Measurements from ENCODE around the gene CLSTN2. TPM values are rescaled to one million over a fixed set of nuclear protein-coding genes. Genes with fewer than 3 reads are reported as not detected.

Gene CLSTN2
- total RNA-seq, 1 experiment from 2014 or later: 0.02 TPM

GRCh38 chr3:140316466-140316865 is 381.5 kb downstream of the CLSTN2 start:
- DNase-seq (ENCODE audit: low read depth, low spot score) (no peak), ATAC-seq (no peak)
- Histone ChIP-seq H3K4me1 (ENCODE audit: control insufficient read depth in 1 of 2, insufficient read depth in 2 of 2, low read length in 2 of 2) (no peaks in the 10 kb centered on the region), H3K36me3 (ENCODE audit: control insufficient read depth in 1 of 2, insufficient read depth in 2 of 2, low read length in 2 of 2) (no peaks in the 10 kb centered on the region), H3K79me2 (ENCODE audit: insufficient read depth, low read length) (no peaks in the 10 kb centered on the region), H3K9me3 (ENCODE audit: control insufficient read depth in 1 of 2, insufficient read depth in 1 of 2, low read depth in 1 of 2, low read length in 2 of 2) (no peaks in the 10 kb centered on the region), H3K4me2 (ENCODE audit: low read length) (no peak overlapping the region), H4K20me1 (ENCODE audit: insufficient read depth) (no peaks in the 10 kb centered on the region), H2AFZ (ENCODE audit: low read depth, low read length, poor library complexity, severe bottlenecking) (no peak overlapping the region), H3K9me2 (ENCODE audit: insufficient read depth) (no peaks in the 10 kb centered on the region), H3K4me3 (replicated peaks in 1 of 2; ENCODE audit: low read depth in 1 of 2, low read length in 2 of 2) (no peak overlapping the region), H3K9ac (ENCODE audit: low read length) (no peak overlapping the region), H3K27ac (ENCODE audit: low read depth, low read length) (no peak overlapping the region), H3K27me3 (ENCODE audit: insufficient read depth, low read length) (peaks cover 68% of the 10 kb centered on the region)
- ChIA-PET CTCF (no interaction called here), POLR2A (no interaction called here), RAD21 (ENCODE audit: low non-redundant PET in 1 of 2, low total read pairs in 2 of 2, uncharacterized antibody in 2 of 2, unreplicated experiment in 2 of 2) (no interaction called here)
- BruUV-seq (replicated peaks): no TSS peak
- intact Hi-C loops (cut with micrococcal nuclease): no loop called here
- TF ChIP-seq YY1 (IDR thresholded peaks at IDR 0.05; ENCODE audit: extremely low read depth, insufficient replicate concordance, low read depth, low read length) (no peak), SP1 (IDR thresholded peaks at IDR 0.05; ENCODE audit: low read depth) (no peak), ELF1 (IDR thresholded peaks at IDR 0.05; ENCODE audit: borderline replicate concordance, low read depth) (no peak), MAX (IDR thresholded peaks at IDR 0.05) (no peak), ZBTB33 (IDR thresholded peaks at IDR 0.05; ENCODE audit: extremely low read depth, insufficient replicate concordance, low read length) (no peak), FOSL1 (IDR thresholded peaks at IDR 0.05; ENCODE audit: low read depth) (no peak), JUND (IDR thresholded peaks at IDR 0.05) (no peak), TCF7L2 (IDR thresholded peaks at IDR 0.05; ENCODE audit: borderline replicate concordance, extremely low read depth, insufficient read depth, insufficient read length) (no peak), EZH2 (IDR thresholded peaks at IDR 0.05) (no peak), ATF3 (IDR thresholded peaks at IDR 0.05) (no peak), SIN3A (IDR thresholded peaks at IDR 0.05; ENCODE audit: low read depth) (no peak), REST (IDR thresholded peaks at IDR 0.05; ENCODE audit: low read depth) (no peak), POLR2AphosphoS5 (IDR thresholded peaks at IDR 0.05; ENCODE audit: low read depth, low read length) (no peak), ZNF274 (IDR thresholded peaks at IDR 0.05; ENCODE audit: low read depth, low read length) (no peak), EZH2phosphoT487 (IDR thresholded peaks at IDR 0.05; ENCODE audit: borderline replicate concordance) (no peak)
- TF ChIP-seq, protein P1, sequence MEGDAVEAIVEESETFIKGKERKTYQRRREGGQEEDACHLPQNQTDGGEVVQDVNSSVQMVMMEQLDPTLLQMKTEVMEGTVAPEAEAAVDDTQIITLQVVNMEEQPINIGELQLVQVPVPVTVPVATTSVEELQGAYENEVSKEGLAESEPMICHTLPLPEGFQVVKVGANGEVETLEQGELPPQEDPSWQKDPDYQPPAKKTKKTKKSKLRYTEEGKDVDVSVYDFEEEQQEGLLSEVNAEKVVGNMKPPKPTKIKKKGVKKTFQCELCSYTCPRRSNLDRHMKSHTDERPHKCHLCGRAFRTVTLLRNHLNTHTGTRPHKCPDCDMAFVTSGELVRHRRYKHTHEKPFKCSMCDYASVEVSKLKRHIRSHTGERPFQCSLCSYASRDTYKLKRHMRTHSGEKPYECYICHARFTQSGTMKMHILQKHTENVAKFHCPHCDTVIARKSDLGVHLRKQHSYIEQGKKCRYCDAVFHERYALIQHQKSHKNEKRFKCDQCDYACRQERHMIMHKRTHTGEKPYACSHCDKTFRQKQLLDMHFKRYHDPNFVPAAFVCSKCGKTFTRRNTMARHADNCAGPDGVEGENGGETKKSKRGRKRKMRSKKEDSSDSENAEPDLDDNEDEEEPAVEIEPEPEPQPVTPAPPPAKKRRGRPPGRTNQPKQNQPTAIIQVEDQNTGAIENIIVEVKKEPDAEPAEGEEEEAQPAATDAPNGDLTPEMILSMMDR (IDR thresholded peaks at IDR 0.05 in 2 of 3, conservative IDR thresholded peaks at IDR 0.05 in 1 of 3; ENCODE audit: borderline replicate concordance in 1 of 3, insufficient read depth in 1 of 3, low read depth in 2 of 3, low read length in 2 of 3): no peak

All from HCT116 (cell line).